GM23248 (cell line): ENCODE results near the gene TEKT3. TPM values are rescaled to one million over a fixed set of nuclear protein-coding genes. Genes with fewer than 3 reads are reported as not detected.

Experiments
- DNase-seq: peaks from one replicate; pipeline ENCODE4 v3.0.0-alpha.2; 2015
- H2AFZ ChIP-seq: fragments of 200-600 bp; sonication (generic); 2 replicates; pipeline ENCODE4 v1.6.1; 2016; ENCODE audit warnings: antibody characterized with exemption
- H3F3A ChIP-seq: fragments of 200-600 bp; sonication (generic); 2 replicates; pipeline ENCODE4 v1.6.1; 2016; ENCODE audit warnings: mild to moderate bottlenecking, antibody characterized with exemption, mixed run types; ENCODE audit not compliant: insufficient read depth
- H3K27ac ChIP-seq: fragments of 200-600 bp; sonication (generic); 2 replicates; pipeline ENCODE4 v1.5.1; 2016; ENCODE audit warnings: mild to moderate bottlenecking
- H3K27me3 ChIP-seq: fragments of 200-600 bp; sonication (generic); replicated peaks from 2 replicates; pipeline ENCODE4 v1.6.1; 2016; ENCODE audit warnings: mild to moderate bottlenecking; ENCODE audit not compliant: insufficient read depth
- H3K36me3 ChIP-seq: fragments of 200-600 bp; sonication (generic); 2 replicates; pipeline ENCODE4 v1.6.1; 2016; ENCODE audit warnings: low read depth, mild to moderate bottlenecking
- H3K4me1 ChIP-seq: fragments of 200-600 bp; sonication (generic); 2 replicates; pipeline ENCODE4 v1.6.1; 2016; ENCODE audit warnings: mild to moderate bottlenecking; ENCODE audit not compliant: insufficient read depth
- H3K4me2 ChIP-seq: fragments of 200-600 bp; sonication (generic); one replicate; pipeline ENCODE4 v1.6.1; 2016; ENCODE audit warnings: mild to moderate bottlenecking; ENCODE audit not compliant: unreplicated experiment
- H3K4me3 ChIP-seq: fragments of 200-600 bp; sonication (generic); 2 replicates; pipeline ENCODE4 v1.5.1; 2016; ENCODE audit warnings: mild to moderate bottlenecking
- H3K79me2 ChIP-seq: fragments of 200-600 bp; sonication (generic); 2 replicates; pipeline ENCODE4 v1.6.1; 2016; ENCODE audit warnings: mild to moderate bottlenecking; ENCODE audit not compliant: insufficient read depth
- H3K9ac ChIP-seq: fragments of 200-600 bp; sonication (generic); 2 replicates; pipeline ENCODE4 v1.6.1; 2016; ENCODE audit warnings: mild to moderate bottlenecking
- H3K9me2 ChIP-seq: fragments of 200-600 bp; sonication (generic); 2 replicates; pipeline ENCODE4 v1.6.1; 2016; ENCODE audit warnings: mixed run types, mild to moderate bottlenecking, moderate library complexity; ENCODE audit not compliant: insufficient read depth
- H3K9me3 ChIP-seq: fragments of 200-600 bp; sonication (generic); one replicate; pipeline ENCODE4 v1.6.1; 2017; ENCODE audit warnings: low read depth
- H4K20me1 ChIP-seq: fragments of 200-600 bp; sonication (generic); 2 replicates; pipeline ENCODE4 v1.6.0; 2016; ENCODE audit not compliant: insufficient read depth
- EZH2 ChIP-seq: fragments of 200-600 bp; sonication (generic); IDR thresholded peaks from 2 replicates; pipeline ENCODE4 v1.6.1; 2018; ENCODE audit warnings: antibody characterized with exemption, mild to moderate bottlenecking; ENCODE audit not compliant: insufficient read depth, poor library complexity, severe bottlenecking
- EZH2phosphoT487 ChIP-seq: fragments of 200-600 bp; sonication (generic); IDR thresholded peaks from 2 replicates; pipeline ENCODE4 v1.6.1; 2018; ENCODE audit warnings: antibody characterized with exemption, moderate library complexity, mild to moderate bottlenecking, low read depth; ENCODE audit not compliant: insufficient read depth
- WGBS, 2 experiments: methylation state at CpG; one replicate each; pipeline ENCODE4 v1.1.6; 2015 to 2017; ENCODE audit warnings: low lambda C conversion rate in 2 of 2, low coverage in 1 of 2; ENCODE audit errors: missing lambda C conversion rate in 2 of 2; 5-methylcytosine and 5-hydroxymethylcytosine counted together
- in situ Hi-C: fragments of 300-500 bp; cut with MboI; formaldehyde crosslinking; loops from 2 replicates; pipeline ENCODE4 v1.15.0; 2020
- polyA plus RNA-seq: library from polyadenylated mRNA; unstranded; fragments of >200 nt; fragmentation: Nextera tagmentation; extraction: Ambion mirVana; gene quantifications from 2 replicates; pipeline ENCODE4 v1.2.1, GENCODE V29; 2016
- total RNA-seq: library from RNA; depleted of rRNA; stranded (reverse); fragments of >200 nt; shearing (Covaris generic); gene quantifications from 2 replicates; pipeline ENCODE4 v1.2.3, GENCODE V29; 2014

Gene TEKT3
- total and polyA plus RNA-seq, 2 experiments from 2014 or later, result not detected

- Histone ChIP-seq H3K4me3 (no peak overlapping the region), H3K4me1 (peaks cover 9% of the 10 kb centered on the region), H2AFZ (no peak overlapping the region), H3K9ac (no peak overlapping the region), H3K9me3 (no peaks in the 10 kb centered on the region), H4K20me1 (no peaks in the 10 kb centered on the region), H3K36me3 (no peaks in the 10 kb centered on the region), H3K27me3 (no peaks in the 10 kb centered on the region), H3K4me2 (no peak overlapping the region), H3K9me2 (no peaks in the 10 kb centered on the region), H3K27ac (no peak overlapping the region), H3F3A (peaks cover 8% of the 10 kb centered on the region; the same call in 1 of the 2 replicates), H3K79me2 (no peaks in the 10 kb centered on the region)
- TF ChIP-seq EZH2phosphoT487 (no peak), EZH2 (no peak)
- no peak for DNase-seq
- WGBS, 2 experiments, result 94 to 97% methylated on average over 6 of the region's 6 CpGs
- in situ Hi-C loops, result loop anchor here (10.0 kb wide), 1 partner anchor 57 kb away; no protein-coding TSS in a partner anchor
These were observed 39.6 kb downstream of the TEKT3 start for GRCh38 chr17:15301845-15302244.

GRCh38 chr17:15298176-15298575 is 43.2 kb downstream of the TEKT3 start:
- in situ Hi-C loops, result no loop called here
- H3F3A ChIP-seq, result no peaks in the 10 kb centered on the region
- H3K4me3 ChIP-seq, result no peak overlapping the region
- no peaks in the 10 kb centered on the region for H4K20me1 ChIP-seq
- H3K36me3 ChIP-seq, result no peaks in the 10 kb centered on the region
- no peaks in the 10 kb centered on the region for H3K9me2 ChIP-seq
- no peaks in the 10 kb centered on the region for H3K9me3 ChIP-seq
- H3K27ac ChIP-seq, result no peak overlapping the region
- peak; percentile 74 for DNase-seq
- H3K4me1 ChIP-seq, result no peaks in the 10 kb centered on the region
- TF ChIP-seq EZH2 (no peak), EZH2phosphoT487 (no peak)
- no peaks in the 10 kb centered on the region for H3K79me2 ChIP-seq
- H3K9ac ChIP-seq, result no peak overlapping the region
- H3K27me3 ChIP-seq, result no peaks in the 10 kb centered on the region
- H2AFZ ChIP-seq, result no peak overlapping the region
- H3K4me2 ChIP-seq, result no peak overlapping the region
- 58 to 59% methylated on average over 5 of the region's 5 CpGs for WGBS, 2 experiments

DNA sequence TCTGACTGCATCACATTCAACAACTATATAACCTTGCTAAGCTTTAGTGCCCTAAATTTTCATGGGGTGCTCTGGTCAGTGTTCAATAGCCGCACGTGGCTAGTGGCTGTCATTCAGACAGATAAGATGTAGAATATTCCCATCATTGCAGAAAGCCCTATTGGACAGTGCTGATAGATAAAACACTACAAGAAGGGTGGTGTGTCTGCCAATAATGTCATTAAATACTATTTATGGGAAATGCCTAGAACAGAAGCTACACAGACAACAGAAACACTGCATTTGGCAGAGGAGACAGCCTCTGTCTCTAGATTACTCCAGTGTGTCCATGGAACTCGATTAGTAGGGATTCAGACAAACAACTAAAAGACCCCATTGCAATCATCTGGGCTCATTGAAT is 47.8 kb downstream of the TEKT3 start:
- H3K9me2 ChIP-seq, result no peaks in the 10 kb centered on the region
- in situ Hi-C loops, result no loop called here
- no peak for DNase-seq

DNA sequence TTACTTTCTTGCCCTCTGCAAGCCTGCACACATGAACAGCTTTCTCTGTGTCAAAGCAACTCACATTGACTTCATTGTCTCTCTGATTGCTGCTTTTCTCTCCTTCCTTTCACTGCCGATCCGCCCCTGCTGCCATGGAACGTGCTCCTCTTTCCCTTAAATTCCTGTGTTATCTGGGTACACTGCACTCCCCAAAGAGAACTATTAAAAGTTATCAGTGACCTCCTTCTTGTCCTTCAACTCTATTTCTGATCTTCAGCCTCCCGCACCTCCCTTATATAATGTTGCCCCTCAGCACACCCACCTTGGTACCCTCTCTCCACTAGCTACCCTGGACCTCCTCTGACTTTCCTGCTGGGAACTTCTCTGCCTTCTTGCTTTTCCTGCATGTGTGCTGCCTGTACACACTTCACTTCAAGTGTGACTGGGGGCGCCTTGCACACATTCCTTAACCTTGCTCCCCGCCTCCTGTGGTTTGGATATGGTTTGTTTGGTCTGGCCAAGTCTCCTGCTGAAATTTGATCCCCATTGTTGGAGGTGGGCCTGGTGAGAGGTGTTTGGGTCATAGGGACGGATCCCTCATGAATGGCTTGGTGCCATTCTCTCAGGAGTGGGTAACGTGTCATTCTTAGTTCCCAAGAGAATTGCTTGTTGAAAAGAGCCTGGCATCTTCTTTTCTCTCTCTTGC is 49.6 kb downstream of the TEKT3 start:
- H3K4me1 ChIP-seq, result peaks cover 34% of the 10 kb centered on the region
- 75% methylated on average over 8 of the region's 8 CpGs for WGBS, 2 experiments
- H3K79me2 ChIP-seq, result no peaks in the 10 kb centered on the region
- H3K27ac ChIP-seq, result no peak overlapping the region
- H4K20me1 ChIP-seq, result no peaks in the 10 kb centered on the region
- H3K36me3 ChIP-seq, result no peaks in the 10 kb centered on the region
- no peak overlapping the region for H3K4me3 ChIP-seq
- peaks cover 26% of the 10 kb centered on the region for H3F3A ChIP-seq
- in situ Hi-C loops, result no loop called here
- no peak overlapping the region for H2AFZ ChIP-seq
- H3K27me3 ChIP-seq, result no peaks in the 10 kb centered on the region
- H3K9me3 ChIP-seq, result no peaks in the 10 kb centered on the region
- H3K4me2 ChIP-seq, result no peak overlapping the region
- no peak overlapping the region for H3K9ac ChIP-seq
- TF ChIP-seq EZH2 (no peak), EZH2phosphoT487 (no peak)
- H3K9me2 ChIP-seq, result no peaks in the 10 kb centered on the region
- no peak for DNase-seq

More for the DNA sequence above, 47.8 kb downstream of the TEKT3 start:
- Histone ChIP-seq H4K20me1 (no peaks in the 10 kb centered on the region), H3F3A (peaks cover 20% of the 10 kb centered on the region), H3K27me3 (no peaks in the 10 kb centered on the region), H2AFZ (no peak overlapping the region), H3K4me3 (no peak overlapping the region), H3K4me1 (peaks cover 24% of the 10 kb centered on the region), H3K9me3 (no peaks in the 10 kb centered on the region), H3K79me2 (no peaks in the 10 kb centered on the region), H3K9ac (no peak overlapping the region), H3K36me3 (no peaks in the 10 kb centered on the region), H3K4me2 (no peak overlapping the region), H3K27ac (no peak overlapping the region)
- WGBS, 2 experiments, result 70 to 74% methylated on average over 3 of the region's 3 CpGs
- TF ChIP-seq EZH2phosphoT487, result no peak
- no peak for TF ChIP-seq EZH2

DNA sequence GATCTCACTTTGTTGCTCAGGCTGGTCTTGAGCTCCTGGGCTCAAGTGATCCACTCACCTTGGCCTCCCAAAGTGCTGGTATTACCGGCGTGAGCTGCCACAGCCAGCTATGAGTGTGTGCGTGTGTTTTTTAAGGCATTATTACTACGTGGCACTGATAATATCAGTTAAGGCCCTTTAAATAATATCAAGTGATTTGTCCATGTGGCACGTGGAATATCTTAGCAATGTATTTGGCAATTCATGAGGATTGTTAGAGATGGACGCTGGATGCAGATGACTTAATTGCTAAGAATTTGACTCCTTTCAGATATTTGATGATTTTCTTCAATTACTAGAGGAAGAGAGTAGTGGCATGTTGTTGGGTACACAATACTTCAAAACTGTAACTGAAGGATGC is 50.8 kb downstream of the TEKT3 start:
- in situ Hi-C loops, result no loop called here
- 44 to 46% methylated on average over 6 of the region's 6 CpGs for WGBS, 2 experiments
- H3K9me2 ChIP-seq, result no peaks in the 10 kb centered on the region
- H3K27me3 ChIP-seq, result no peaks in the 10 kb centered on the region
- no peaks in the 10 kb centered on the region for H3K9me3 ChIP-seq
- peak overlapping the region; percentile 38; the same call in 1 of the 2 replicates for H2AFZ ChIP-seq
- H3K4me2 ChIP-seq, result peak overlapping the region; percentile 3
- no peaks in the 10 kb centered on the region for H3K36me3 ChIP-seq
- no peak overlapping the region for H3K4me3 ChIP-seq
- peak overlapping the region; percentile 64 for H3K27ac ChIP-seq
- H3K79me2 ChIP-seq, result no peaks in the 10 kb centered on the region
- TF ChIP-seq EZH2phosphoT487 (no peak), EZH2 (no peak)
- H3K4me1 ChIP-seq, result peaks cover 34% of the 10 kb centered on the region
- peak overlapping the region; percentile 40; the same call in 1 of the 2 replicates for H3K9ac ChIP-seq
- peaks cover 26% of the 10 kb centered on the region for H3F3A ChIP-seq
- DNase-seq, result peak; percentile 70
- H4K20me1 ChIP-seq, result no peaks in the 10 kb centered on the region
